ENCODE data around the gene RAP2A. TPM values are rescaled to one million over a fixed set of nuclear protein-coding genes. Genes with fewer than 3 reads are reported as not detected.

Gene RAP2A
- total RNA-seq, 4 donors from 2014 or later, result 10.5 to 23.2 (median 20.7) TPM

- Histone ChIP-seq H3K27me3 (no peaks in the 10 kb centered on the region), H3K27ac (no peak overlapping the region), H3K4me1 (peaks cover 7 to 36% (median 22%) of the 10 kb centered on the region in 4 donors), H3K9me3 (no peaks in the 10 kb centered on the region), H3K36me3 (no peaks in the 10 kb centered on the region), H3K4me3 (no peak overlapping the region)
- in situ Hi-C loops (cut with MboI; ENCODE audit: low pct_ligation_motif_present in 1 of 4, low pct_unique_long_range_greater_than_20kb in 1 of 4, low sequenced_read_pairs in 3 of 4), result loop anchor here in 1 of 4 donors (10.0 kb wide), 1 partner anchor 212 kb away; the partner anchor contains the start of gene MBNL2
- TF ChIP-seq EP300 (IDR thresholded peaks at IDR 0.05; ENCODE audit: low read depth), result no peak
- no peak for TF ChIP-seq CTCF (IDR thresholded peaks at IDR 0.05)
- TF ChIP-seq POLR2AphosphoS5 (IDR thresholded peaks at IDR 0.05), result no peak
- no peak for TF ChIP-seq POLR2A (IDR thresholded peaks at IDR 0.05)
- WGBS, 2 donors (ENCODE audit: low coverage in 1 of 2), result 92 to 93% methylated on average over 2 of the region's 2 CpGs
- DNase-seq, result no peak
- intact Hi-C loops (cut with DNase I; ENCODE audit: low total_unique reads), result no loop called here
Measured at GRCh38 chr13:97436845-97437244, 2.9 kb downstream of the RAP2A start.

- DNase-seq, result no peak
- H3K27ac ChIP-seq, result no peak overlapping the region
- H3K9me3 ChIP-seq, result no peaks in the 10 kb centered on the region
- H3K4me1 ChIP-seq, result peaks cover 7 to 30% (median 15%) of the 10 kb centered on the region in 4 donors
- intact Hi-C loops (cut with DNase I; ENCODE audit: low total_unique reads), result no loop called here
- 73 to 82% methylated on average over 2 of the region's 2 CpGs for WGBS, 2 donors (ENCODE audit: low coverage in 1 of 2)
- in situ Hi-C loops (cut with MboI; ENCODE audit: low pct_ligation_motif_present in 1 of 4, low pct_unique_long_range_greater_than_20kb in 1 of 4, low sequenced_read_pairs in 3 of 4), result loop anchor here in 1 of 4 donors (10.0 kb wide), 1 partner anchor 213 kb away; the partner anchor contains the start of gene MBNL2
- no peaks in the 10 kb centered on the region for H3K27me3 ChIP-seq
- TF ChIP-seq POLR2AphosphoS5 (IDR thresholded peaks at IDR 0.05), result no peak
- no peak for TF ChIP-seq EP300 (IDR thresholded peaks at IDR 0.05; ENCODE audit: low read depth)
- no peak for TF ChIP-seq CTCF (IDR thresholded peaks at IDR 0.05)
- TF ChIP-seq POLR2A (IDR thresholded peaks at IDR 0.05), result no peak
- no peak overlapping the region for H3K4me3 ChIP-seq
- no peaks in the 10 kb centered on the region for H3K36me3 ChIP-seq
Measured at GRCh38 chr13:97437729-97438128, 3.8 kb downstream of the RAP2A start.

- no peak for DNase-seq
- WGBS, 2 donors (ENCODE audit: low coverage in 1 of 2), result 76 to 84% methylated on average over 3 of the region's 3 CpGs
- Histone ChIP-seq H3K9me3 (no peaks in the 10 kb centered on the region), H3K27ac (no peak overlapping the region), H3K27me3 (no peaks in the 10 kb centered on the region), H3K4me1 (peaks cover 7 to 30% (median 15%) of the 10 kb centered on the region in 4 donors), H3K4me3 (no peak overlapping the region), H3K36me3 (no peaks in the 10 kb centered on the region)
- in situ Hi-C loops (cut with MboI; ENCODE audit: low pct_ligation_motif_present in 1 of 4, low pct_unique_long_range_greater_than_20kb in 1 of 4, low sequenced_read_pairs in 3 of 4) (loop anchor here in 1 of 4 donors (10.0 kb wide), 1 partner anchor 214 kb away; the partner anchor contains the start of gene MBNL2), intact Hi-C loops (cut with DNase I; ENCODE audit: low total_unique reads) (no loop called here)
- TF ChIP-seq EP300 (IDR thresholded peaks at IDR 0.05; ENCODE audit: low read depth), result no peak
- no peak for TF ChIP-seq POLR2A (IDR thresholded peaks at IDR 0.05)
- TF ChIP-seq POLR2AphosphoS5 (IDR thresholded peaks at IDR 0.05), result no peak
- no peak for TF ChIP-seq CTCF (IDR thresholded peaks at IDR 0.05)
Measured at GRCh38 chr13:97438856-97439595, 5.1 kb downstream of the RAP2A start.

- Histone ChIP-seq H3K36me3 (no peaks in the 10 kb centered on the region), H3K4me3 (no peak overlapping the region), H3K9me3 (no peaks in the 10 kb centered on the region), H3K4me1 (peaks cover 6 to 26% (median 10%) of the 10 kb centered on the region in 4 donors), H3K27me3 (no peaks in the 10 kb centered on the region), H3K27ac (no peak overlapping the region)
- intact Hi-C loops (cut with DNase I; ENCODE audit: low total_unique reads) (no loop called here), in situ Hi-C loops (cut with MboI; ENCODE audit: low pct_ligation_motif_present in 1 of 4, low pct_unique_long_range_greater_than_20kb in 1 of 4, low sequenced_read_pairs in 3 of 4) (no loop called here)
- no peak for TF ChIP-seq POLR2A (IDR thresholded peaks at IDR 0.05)
- TF ChIP-seq POLR2AphosphoS5 (IDR thresholded peaks at IDR 0.05), result no peak
- TF ChIP-seq EP300 (IDR thresholded peaks at IDR 0.05; ENCODE audit: low read depth), result no peak
- DNase-seq, result no peak
- whole genome bisulfite sequencing, 2 donors (ENCODE audit: low coverage in 1 of 2), result 62 to 67% methylated on average over 1 to 2 of the region's 2 CpGs
Measured at GRCh38 chr13:97440598-97441170, 6.7 kb downstream of the RAP2A start.
